Ascending aorta (tissue), 2 donors: ENCODE data around the gene AGBL2. TPM values are rescaled to one million over a fixed set of nuclear protein-coding genes. Genes with fewer than 3 reads are reported as not detected.

Experiments used
- DNase-seq, 2 donors: peaks; one replicate each; pipeline ENCODE4 v3.0.0-alpha.2; 2019; ENCODE audit warnings: low spot score in 2 of 2
- H3K27ac ChIP-seq, 2 donors: fragments of 200-600 bp; sonication (generic); one replicate each; pipeline ENCODE4 v1.5.1; 2016 to 2017; ENCODE audit warnings: mild to moderate bottlenecking in 1 of 2
- H3K27me3 ChIP-seq: fragments of 200-600 bp; sonication (generic); one replicate; pipeline ENCODE4 v1.5.1; 2017
- H3K36me3 ChIP-seq, 2 donors: fragments of 200-600 bp; sonication (generic); one replicate each; pipeline ENCODE4 v1.5.1; 2016
- H3K4me1 ChIP-seq, 2 donors: fragments of 200-600 bp; sonication (generic); one replicate each; pipeline ENCODE4 v1.5.1; 2016 to 2017; ENCODE audit warnings: mild to moderate bottlenecking in 1 of 2
- H3K4me3 ChIP-seq, 2 donors: fragments of 200-600 bp; sonication (generic); one replicate each; pipeline ENCODE4 v1.5.1; 2016 to 2017; ENCODE audit warnings: mild to moderate bottlenecking in 1 of 2
- H3K9me3 ChIP-seq, 2 donors: fragments of 200-600 bp; sonication (generic); one replicate each; pipeline ENCODE4 v1.5.1; 2016
- intact Hi-C: fragments of 100-400 bp; cut with DNase I; formaldehyde crosslinking; loops from one replicate; pipeline ENCODE4 v1.15.1; 2023
- total RNA-seq: library from RNA; depleted of rRNA; stranded (reverse); fragments of >200 nt; gene quantifications from one replicate; pipeline ENCODE4 v1.1.0, GENCODE V29; 2016
- TF ChIP-seq, protein P1 (sequence below), 3 experiments: fragments of 200-600 bp in 2 of 3; fragments of 450-650 bp in 1 of 3; sonication (generic) in 2 of 3; IDR thresholded peaks; one replicate each; pipeline ENCODE4 v1.5.1; 2016 to 2019; ENCODE audit warnings: antibody characterized with exemption in 3 of 3, mild to moderate bottlenecking in 1 of 3, moderate library complexity in 1 of 3

AGBL2 gene
- total RNA-seq, 1 donor from 2014 or later, result not detected

DNA sequence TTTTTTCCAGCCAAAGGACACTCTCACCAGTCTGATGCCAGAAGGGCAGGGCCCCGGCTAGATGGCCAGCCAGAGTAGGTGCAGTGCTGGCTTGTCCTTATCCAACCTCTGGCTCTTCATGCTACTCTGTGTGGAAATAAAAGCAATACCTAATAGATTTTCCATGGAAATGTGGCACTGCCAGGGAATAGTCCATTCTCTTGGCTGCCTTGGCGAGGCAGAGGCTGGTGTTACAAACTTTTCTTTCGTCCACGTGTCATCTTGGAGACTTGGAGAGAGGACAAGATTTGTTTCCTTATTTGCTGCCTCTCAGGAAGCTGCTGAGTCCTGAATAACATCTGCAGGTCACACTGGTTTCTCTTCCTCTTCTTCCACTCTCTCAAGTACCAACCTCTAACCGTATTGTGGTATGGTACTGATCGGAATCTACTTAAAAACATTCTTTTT is 103.8 kb downstream of the AGBL2 start:
- H3K4me3 ChIP-seq, result no peak overlapping the region
- H3K36me3 ChIP-seq, result peaks cover 4 to 5% of the 10 kb centered on the region in 2 donors
- TF ChIP-seq, protein P1, sequence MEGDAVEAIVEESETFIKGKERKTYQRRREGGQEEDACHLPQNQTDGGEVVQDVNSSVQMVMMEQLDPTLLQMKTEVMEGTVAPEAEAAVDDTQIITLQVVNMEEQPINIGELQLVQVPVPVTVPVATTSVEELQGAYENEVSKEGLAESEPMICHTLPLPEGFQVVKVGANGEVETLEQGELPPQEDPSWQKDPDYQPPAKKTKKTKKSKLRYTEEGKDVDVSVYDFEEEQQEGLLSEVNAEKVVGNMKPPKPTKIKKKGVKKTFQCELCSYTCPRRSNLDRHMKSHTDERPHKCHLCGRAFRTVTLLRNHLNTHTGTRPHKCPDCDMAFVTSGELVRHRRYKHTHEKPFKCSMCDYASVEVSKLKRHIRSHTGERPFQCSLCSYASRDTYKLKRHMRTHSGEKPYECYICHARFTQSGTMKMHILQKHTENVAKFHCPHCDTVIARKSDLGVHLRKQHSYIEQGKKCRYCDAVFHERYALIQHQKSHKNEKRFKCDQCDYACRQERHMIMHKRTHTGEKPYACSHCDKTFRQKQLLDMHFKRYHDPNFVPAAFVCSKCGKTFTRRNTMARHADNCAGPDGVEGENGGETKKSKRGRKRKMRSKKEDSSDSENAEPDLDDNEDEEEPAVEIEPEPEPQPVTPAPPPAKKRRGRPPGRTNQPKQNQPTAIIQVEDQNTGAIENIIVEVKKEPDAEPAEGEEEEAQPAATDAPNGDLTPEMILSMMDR (IDR thresholded peaks at IDR 0.05), result no peak
- DNase-seq, result no peak
- H3K9me3 ChIP-seq, result no peaks in the 10 kb centered on the region
- H3K27ac ChIP-seq, result no peak overlapping the region
- no peaks in the 10 kb centered on the region for H3K27me3 ChIP-seq
- intact Hi-C loops, result no loop called here
- H3K4me1 ChIP-seq, result no peaks in the 10 kb centered on the region

DNA sequence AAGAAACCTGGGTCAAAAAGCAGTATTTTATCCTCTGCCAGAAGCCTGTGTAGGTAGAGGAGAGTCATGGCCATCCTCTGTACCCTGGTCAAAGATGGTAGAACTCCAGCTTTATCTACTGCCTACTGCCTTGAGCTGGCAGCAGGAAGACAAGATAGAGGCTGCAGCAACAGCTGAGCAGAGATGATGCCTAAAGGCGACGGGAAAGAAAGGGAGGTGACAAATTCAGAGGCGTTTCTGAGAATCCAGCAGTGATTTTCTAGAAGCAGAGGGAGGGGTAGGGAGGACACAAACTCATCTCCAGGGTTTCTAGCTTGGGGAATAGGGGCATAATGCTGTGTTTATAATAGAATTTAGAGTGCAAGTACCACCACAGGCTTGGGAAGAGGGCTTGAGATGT is 105.5 kb downstream of the AGBL2 start:
- TF ChIP-seq, protein P1 (IDR thresholded peaks at IDR 0.05), result no peak
- Histone ChIP-seq H3K36me3 (peaks cover 4 to 5% of the 10 kb centered on the region in 2 donors), H3K27me3 (no peaks in the 10 kb centered on the region), H3K4me1 (no peaks in the 10 kb centered on the region), H3K27ac (no peak overlapping the region), H3K9me3 (no peaks in the 10 kb centered on the region), H3K4me3 (no peak overlapping the region)
- DNase-seq, result no peak
- intact Hi-C loops, result no loop called here

Other genes starting within 250 kb of the AGBL2 start
- gene CELF1, start 162.2 kb downstream of the AGBL2 start, total RNA-seq, result 68.9 TPM
- gene PTPMT1, start 149.8 kb downstream of the AGBL2 start, total RNA-seq, result 215 TPM
- 14.8 TPM for gene KBTBD4, start 136.4 kb downstream of the AGBL2 start, total RNA-seq
- gene NDUFS3, start 136.3 kb downstream of the AGBL2 start, total RNA-seq, result 19.9 TPM
- not detected for gene FAM180B, start 128.7 kb downstream of the AGBL2 start, total RNA-seq
- not detected for gene C1QTNF4, start 121.0 kb downstream of the AGBL2 start, total RNA-seq
- 55.9 TPM for gene MTCH2, start 72.8 kb downstream of the AGBL2 start, total RNA-seq
- gene FNBP4, start 52.0 kb upstream of the AGBL2 start, total RNA-seq, result 61.4 TPM
- gene NUP160, start 133.0 kb upstream of the AGBL2 start, total RNA-seq, result 14.0 TPM